ENCODE results near the gene C1orf87.

Gene C1orf87

GRCh38 chr1:60073605-60074278 lies at the start of gene C1orf87:
Gene C1orf87, minus strand, starts transcription at chr1:60073770. Its CDS starts 1,127 bp downstream, at chr1:60072643.
- DNase-seq (ENCODE audit: low read depth), result no peak
- no peak for TF ChIP-seq CTCF (conservative IDR thresholded peaks at IDR 0.05; ENCODE audit: low read depth, low read length)
- H3K4me3 ChIP-seq (ENCODE audit: low read depth, low read length), result no peak within 1 kb of the TSS

- H3K4me3 ChIP-seq (ENCODE audit: low read depth, low read length), result no peak overlapping the region
- TF ChIP-seq CTCF (conservative IDR thresholded peaks at IDR 0.05; ENCODE audit: low read depth, low read length), result no peak
- DNase-seq (ENCODE audit: low read depth), result no peak
Measured at GRCh38 chr1:60118085-60118484, 44.5 kb upstream of the C1orf87 start.

- TF ChIP-seq CTCF (conservative IDR thresholded peaks at IDR 0.05; ENCODE audit: low read depth, low read length), result no peak
- no peak overlapping the region for H3K4me3 ChIP-seq (ENCODE audit: low read depth, low read length)
- no peak for DNase-seq (ENCODE audit: low read depth)
Measured at GRCh38 chr1:60114745-60115318, 41.3 kb upstream of the C1orf87 start.

GRCh38 chr1:60113596-60113995 lies 40.0 kb upstream of the C1orf87 start:
- H3K4me3 ChIP-seq (ENCODE audit: low read depth, low read length), result no peak overlapping the region
- DNase-seq (ENCODE audit: low read depth), result no peak
- no peak for TF ChIP-seq CTCF (conservative IDR thresholded peaks at IDR 0.05; ENCODE audit: low read depth, low read length)

- DNase-seq (ENCODE audit: low read depth), result peak; percentile 33
- H3K4me3 ChIP-seq (ENCODE audit: low read depth, low read length), result no peak overlapping the region
- TF ChIP-seq CTCF (conservative IDR thresholded peaks at IDR 0.05; ENCODE audit: low read depth, low read length), result peak; percentile 2
Measured at GRCh38 chr1:60113028-60113427, 39.5 kb upstream of the C1orf87 start.

GRCh38 chr1:60111716-60112115 lies 38.1 kb upstream of the C1orf87 start:
- no peak for DNase-seq (ENCODE audit: low read depth)
- no peak overlapping the region for H3K4me3 ChIP-seq (ENCODE audit: low read depth, low read length)
- no peak for TF ChIP-seq CTCF (conservative IDR thresholded peaks at IDR 0.05; ENCODE audit: low read depth, low read length)

- TF ChIP-seq CTCF (conservative IDR thresholded peaks at IDR 0.05; ENCODE audit: low read depth, low read length), result no peak
- no peak overlapping the region for H3K4me3 ChIP-seq (ENCODE audit: low read depth, low read length)
- DNase-seq (ENCODE audit: low read depth), result no peak
Measured at GRCh38 chr1:60111118-60111517, 37.5 kb upstream of the C1orf87 start.
